ENCODE results near the gene SLC13A3. TPM values are rescaled to one million over a fixed set of nuclear protein-coding genes. Genes with fewer than 3 reads are reported as not detected.

SLC13A3 gene
- total and polyA plus RNA-seq, 8 donors = 2.4 to 10.4 (median 8.8) TPM

Other genes with a start within 250 kb of the SLC13A3 start
- gene ELMO2, start 244.8 kb downstream of the SLC13A3 start, total RNA-seq = 10 to 100 TPM; 56.2 to 58.3 TPM
- gene ELMO2, start 244.8 kb downstream of the SLC13A3 start, polyA plus RNA-seq (ENCODE audit: insufficient read length in 6 of 6) = 10 to 100 TPM; 58.8 to 79.1 (median 63.5) TPM
- 1 to 10 TPM; 4.3 to 6.2 TPM for gene ZNF334, start 137.9 kb downstream of the SLC13A3 start, total RNA-seq
- gene ZNF334, start 137.9 kb downstream of the SLC13A3 start, polyA plus RNA-seq (ENCODE audit: insufficient read length in 6 of 6) = 10 to 100 TPM; 35.6 to 48.0 (median 42.1) TPM
- gene OCSTAMP, start 100.8 kb downstream of the SLC13A3 start, total RNA-seq = not detected
- not detected for gene OCSTAMP, start 100.8 kb downstream of the SLC13A3 start, polyA plus RNA-seq (ENCODE audit: insufficient read length in 6 of 6)
- 10 to 100 TPM in 1 of 2 donors, 1 to 10 TPM in 1; 9.6 to 11.6 TPM for gene TP53RK, start 38.0 kb upstream of the SLC13A3 start, total RNA-seq
- gene TP53RK, start 38.0 kb upstream of the SLC13A3 start, polyA plus RNA-seq (ENCODE audit: insufficient read length in 6 of 6) = 10 to 100 TPM; 12.4 to 19.9 (median 14.8) TPM
- gene SLC2A10, start 58.2 kb upstream of the SLC13A3 start, total RNA-seq = 10 to 100 TPM; 12.9 to 26.1 TPM
- gene SLC2A10, start 58.2 kb upstream of the SLC13A3 start, polyA plus RNA-seq (ENCODE audit: insufficient read length in 6 of 6) = 10 to 100 TPM; 19.3 to 23.9 (median 21.0) TPM
- 1 to 10 TPM in 1 of 2 donors, under 1 TPM in 1; 0.82 to 1.9 TPM for gene EYA2, start 243.4 kb upstream of the SLC13A3 start, total RNA-seq
- 1 to 10 TPM in 4 of 6 donors, under 1 TPM in 2; 0.77 to 2.3 (median 1.2) TPM for gene EYA2, start 243.4 kb upstream of the SLC13A3 start, polyA plus RNA-seq (ENCODE audit: insufficient read length in 6 of 6)